ENCODE measurements around the gene GJD2. TPM values are rescaled to one million over a fixed set of nuclear protein-coding genes. Genes with fewer than 3 reads are reported as not detected.

Gene GJD2
- total and polyA plus RNA-seq, 4 experiments from 2014 or later, result not detected

GRCh38 chr15:34795267-34796081 is 40.7 kb upstream of the GJD2 start, which contains the start of gene ACTC1:
TSS of gene ACTC1 (minus strand) at chr15:34795549. CDS start at chr15:34794808, 741 bp downstream.
- intact Hi-C loops (cut with micrococcal nuclease), result no loop called here
- no peaks in the 10 kb centered on the region for H3K36me3 ChIP-seq (ENCODE audit: insufficient read depth, low read length)
- no peak within 1 kb of the TSS for H3K4me3 Mint-ChIP-seq
- no peaks in the 10 kb centered on the region for H3K4me1 ChIP-seq (ENCODE audit: insufficient read depth, low read length)
- H3K9me3 Mint-ChIP-seq, result peaks cover 0 to 2% (median 0%) of the 10 kb centered on the region in 8 donors
- H3K27ac ChIP-seq (ENCODE audit: low read depth, low read length), result no peak within 1 kb of the TSS
- H3K27ac Mint-ChIP-seq, result no peak within 1 kb of the TSS
- DNase-seq, result no peak
- no peaks in the 10 kb centered on the region for H3K9me3 ChIP-seq (ENCODE audit: control insufficient read depth in 1 of 2, low read length in 2 of 2)
- peaks cover 35 to 53% of the 10 kb centered on the region in 2 donors for H3K27me3 Mint-ChIP-seq
- H3K36me3 Mint-ChIP-seq, result no peaks in the 10 kb centered on the region
- CTCF ChIA-PET (ENCODE audit: partially characterized antibody), result interaction anchor here (1.4 kb wide), 1 partner anchor 21 kb away, joined by 3 read pairs; no protein-coding TSS in a partner anchor
- H3K4me1 Mint-ChIP-seq, result peaks cover 0 to 11% (median 0%) of the 10 kb centered on the region in 4 donors
- POLR2A ChIA-PET (ENCODE audit: partially characterized antibody), result no interaction called here
- H3K4me3 ChIP-seq (ENCODE audit: low read length in 2 of 2), result no peak within 1 kb of the TSS
- no peaks in the 10 kb centered on the region for H3K27me3 ChIP-seq (ENCODE audit: insufficient read depth, low read length)

- ChIA-PET POLR2A (ENCODE audit: partially characterized antibody) (no interaction called here), CTCF (ENCODE audit: partially characterized antibody) (no interaction called here)
- intact Hi-C loops (cut with micrococcal nuclease), result no loop called here
- Mint-ChIP-seq H3K27ac (no peak overlapping the region), H3K9me3 (peaks cover 0 to 2% (median 0%) of the 10 kb centered on the region in 8 donors), H3K4me1 (peaks cover 0 to 11% (median 0%) of the 10 kb centered on the region in 4 donors), H3K27me3 (peaks cover 32 to 48% of the 10 kb centered on the region in 2 donors), H3K36me3 (no peaks in the 10 kb centered on the region), H3K4me3 (no peak overlapping the region)
- Histone ChIP-seq H3K4me1 (ENCODE audit: insufficient read depth, low read length) (no peaks in the 10 kb centered on the region), H3K9me3 (ENCODE audit: control insufficient read depth in 1 of 2, low read length in 2 of 2) (no peaks in the 10 kb centered on the region), H3K36me3 (ENCODE audit: insufficient read depth, low read length) (no peaks in the 10 kb centered on the region), H3K27ac (ENCODE audit: low read depth, low read length) (no peak overlapping the region), H3K4me3 (ENCODE audit: low read length in 2 of 2) (no peak overlapping the region), H3K27me3 (ENCODE audit: insufficient read depth, low read length) (no peaks in the 10 kb centered on the region)
- no peak for DNase-seq
Measured at GRCh38 chr15:34794590-34795206, 39.9 kb upstream of the GJD2 start.

GRCh38 chr15:34793901-34794300 is 39.1 kb upstream of the GJD2 start:
- peak overlapping the region in 1 of 7 donors; percentile 69 for H3K27ac Mint-ChIP-seq
- CTCF ChIA-PET (ENCODE audit: partially characterized antibody), result no interaction called here

GRCh38 chr15:34793071-34793470 is 38.3 kb upstream of the GJD2 start:
- no peak overlapping the region for H3K4me3 Mint-ChIP-seq

More at GRCh38 chr15:34793901-34794300, 39.1 kb upstream of the GJD2 start:
- POLR2A ChIA-PET (ENCODE audit: partially characterized antibody), result no interaction called here
- Mint-ChIP-seq H3K4me3 (peak overlapping the region in 1 of 8 donors; percentile 55), H3K9me3 (peaks cover 0 to 2% (median 0%) of the 10 kb centered on the region in 8 donors), H3K36me3 (no peaks in the 10 kb centered on the region), H3K4me1 (peaks cover 0 to 11% (median 0%) of the 10 kb centered on the region in 4 donors), H3K27me3 (peaks cover 34 to 53% of the 10 kb centered on the region in 2 donors)
- H3K36me3 ChIP-seq (ENCODE audit: insufficient read depth, low read length), result no peaks in the 10 kb centered on the region
- intact Hi-C loops (cut with micrococcal nuclease), result no loop called here
- H3K27ac ChIP-seq (ENCODE audit: low read depth, low read length), result no peak overlapping the region
- H3K27me3 ChIP-seq (ENCODE audit: insufficient read depth, low read length), result no peaks in the 10 kb centered on the region
- no peaks in the 10 kb centered on the region for H3K4me1 ChIP-seq (ENCODE audit: insufficient read depth, low read length)
- H3K4me3 ChIP-seq (ENCODE audit: low read length in 2 of 2), result no peak overlapping the region
- H3K9me3 ChIP-seq (ENCODE audit: control insufficient read depth in 1 of 2, low read length in 2 of 2), result no peaks in the 10 kb centered on the region
- no peak for DNase-seq

GRCh38 chr15:34791701-34792100 is 36.9 kb upstream of the GJD2 start:
- DNase-seq, result no peak
- no peaks in the 10 kb centered on the region for H3K9me3 ChIP-seq (ENCODE audit: control insufficient read depth in 1 of 2, low read length in 2 of 2)
- Mint-ChIP-seq H3K36me3 (no peaks in the 10 kb centered on the region), H3K27ac (no peak overlapping the region), H3K4me1 (peaks cover 0 to 11% (median 0%) of the 10 kb centered on the region in 4 donors), H3K27me3 (peaks cover 24 to 48% of the 10 kb centered on the region in 2 donors), H3K9me3 (no peaks in the 10 kb centered on the region), H3K4me3 (no peak overlapping the region)
- H3K27ac ChIP-seq (ENCODE audit: low read depth, low read length), result no peak overlapping the region
- no peaks in the 10 kb centered on the region for H3K36me3 ChIP-seq (ENCODE audit: insufficient read depth, low read length)
- H3K4me1 ChIP-seq (ENCODE audit: insufficient read depth, low read length), result no peaks in the 10 kb centered on the region
- intact Hi-C loops (cut with micrococcal nuclease), result no loop called here
- CTCF ChIA-PET (ENCODE audit: partially characterized antibody), result no interaction called here
- POLR2A ChIA-PET (ENCODE audit: partially characterized antibody), result no interaction called here
- no peak overlapping the region for H3K4me3 ChIP-seq (ENCODE audit: low read length in 2 of 2)
- no peaks in the 10 kb centered on the region for H3K27me3 ChIP-seq (ENCODE audit: insufficient read depth, low read length)

More at GRCh38 chr15:34793071-34793470, 38.3 kb upstream of the GJD2 start:
- H3K9me3 Mint-ChIP-seq, result peaks cover 0 to 2% (median 0%) of the 10 kb centered on the region in 8 donors
- DNase-seq, result no peak
- Histone ChIP-seq H3K27me3 (ENCODE audit: insufficient read depth, low read length) (no peaks in the 10 kb centered on the region), H3K27ac (ENCODE audit: low read depth, low read length) (no peak overlapping the region), H3K4me1 (ENCODE audit: insufficient read depth, low read length) (no peaks in the 10 kb centered on the region), H3K36me3 (ENCODE audit: insufficient read depth, low read length) (no peaks in the 10 kb centered on the region), H3K4me3 (ENCODE audit: low read length in 2 of 2) (no peak overlapping the region), H3K9me3 (ENCODE audit: control insufficient read depth in 1 of 2, low read length in 2 of 2) (no peaks in the 10 kb centered on the region)
- POLR2A ChIA-PET (ENCODE audit: partially characterized antibody), result no interaction called here
- no peak overlapping the region for H3K27ac Mint-ChIP-seq
- intact Hi-C loops (cut with micrococcal nuclease), result no loop called here
- H3K36me3 Mint-ChIP-seq, result no peaks in the 10 kb centered on the region
- H3K4me1 Mint-ChIP-seq, result peaks cover 0 to 11% (median 0%) of the 10 kb centered on the region in 4 donors
- peaks cover 33 to 54% of the 10 kb centered on the region in 2 donors for H3K27me3 Mint-ChIP-seq
- CTCF ChIA-PET (ENCODE audit: partially characterized antibody), result no interaction called here

- peaks cover 25 to 51% of the 10 kb centered on the region in 2 donors for H3K27me3 Mint-ChIP-seq
- H3K4me3 ChIP-seq (ENCODE audit: low read length in 2 of 2), result no peak overlapping the region
Measured at GRCh38 chr15:34790121-34790520, 35.3 kb upstream of the GJD2 start.

GRCh38 chr15:34789326-34789725 is 34.5 kb upstream of the GJD2 start:
- POLR2A ChIA-PET (ENCODE audit: partially characterized antibody), result no interaction called here
- peaks cover 26 to 48% of the 10 kb centered on the region in 2 donors for H3K27me3 Mint-ChIP-seq

More at GRCh38 chr15:34790121-34790520, 35.3 kb upstream of the GJD2 start:
- no peak for DNase-seq
- no peaks in the 10 kb centered on the region for H3K9me3 ChIP-seq (ENCODE audit: control insufficient read depth in 1 of 2, low read length in 2 of 2)
- H3K4me3 Mint-ChIP-seq, result no peak overlapping the region
- no peaks in the 10 kb centered on the region for H3K36me3 Mint-ChIP-seq
- peaks cover 0 to 2% (median 0%) of the 10 kb centered on the region in 8 donors for H3K9me3 Mint-ChIP-seq
- no peak overlapping the region for H3K27ac Mint-ChIP-seq
- no peaks in the 10 kb centered on the region for H3K36me3 ChIP-seq (ENCODE audit: insufficient read depth, low read length)
- intact Hi-C loops (cut with micrococcal nuclease), result no loop called here
- ChIA-PET POLR2A (ENCODE audit: partially characterized antibody) (no interaction called here), CTCF (ENCODE audit: partially characterized antibody) (no interaction called here)
- H3K27me3 ChIP-seq (ENCODE audit: insufficient read depth, low read length), result no peaks in the 10 kb centered on the region
- H3K4me1 Mint-ChIP-seq, result peaks cover 0 to 11% (median 0%) of the 10 kb centered on the region in 4 donors
- H3K4me1 ChIP-seq (ENCODE audit: insufficient read depth, low read length), result no peaks in the 10 kb centered on the region
- H3K27ac ChIP-seq (ENCODE audit: low read depth, low read length), result no peak overlapping the region

More at GRCh38 chr15:34789326-34789725, 34.5 kb upstream of the GJD2 start:
- no peak for DNase-seq
- H3K4me1 ChIP-seq (ENCODE audit: insufficient read depth, low read length), result no peaks in the 10 kb centered on the region
- Mint-ChIP-seq H3K9me3 (peaks cover 0 to 2% (median 0%) of the 10 kb centered on the region in 8 donors), H3K4me1 (peaks cover 0 to 5% (median 0%) of the 10 kb centered on the region in 4 donors), H3K4me3 (no peak overlapping the region), H3K27ac (no peak overlapping the region), H3K36me3 (no peaks in the 10 kb centered on the region)
- no peak overlapping the region for H3K27ac ChIP-seq (ENCODE audit: low read depth, low read length)
- CTCF ChIA-PET (ENCODE audit: partially characterized antibody), result no interaction called here
- H3K27me3 ChIP-seq (ENCODE audit: insufficient read depth, low read length), result no peaks in the 10 kb centered on the region
- H3K4me3 ChIP-seq (ENCODE audit: low read length in 2 of 2), result no peak overlapping the region
- intact Hi-C loops (cut with micrococcal nuclease), result no loop called here
- no peaks in the 10 kb centered on the region for H3K36me3 ChIP-seq (ENCODE audit: insufficient read depth, low read length)
- no peaks in the 10 kb centered on the region for H3K9me3 ChIP-seq (ENCODE audit: control insufficient read depth in 1 of 2, low read length in 2 of 2)
